Ishikawa (cell line): ENCODE data around the gene RIN3.

Experiments used
- EP300 ChIP-seq: IDR thresholded peaks from 2 replicates; pipeline ENCODE4 v1.6.1; 2012; ENCODE audit warnings: borderline replicate concordance
- FOXM1 ChIP-seq: IDR thresholded peaks from 2 replicates; pipeline ENCODE4 v1.6.1; 2012; ENCODE audit warnings: low read depth, borderline replicate concordance
- TF ChIP-seq, protein P1 (sequence below): IDR thresholded peaks from 2 replicates; pipeline ENCODE4 v1.6.1; 2012; ENCODE audit warnings: low read depth, mild to moderate bottlenecking

DNA sequence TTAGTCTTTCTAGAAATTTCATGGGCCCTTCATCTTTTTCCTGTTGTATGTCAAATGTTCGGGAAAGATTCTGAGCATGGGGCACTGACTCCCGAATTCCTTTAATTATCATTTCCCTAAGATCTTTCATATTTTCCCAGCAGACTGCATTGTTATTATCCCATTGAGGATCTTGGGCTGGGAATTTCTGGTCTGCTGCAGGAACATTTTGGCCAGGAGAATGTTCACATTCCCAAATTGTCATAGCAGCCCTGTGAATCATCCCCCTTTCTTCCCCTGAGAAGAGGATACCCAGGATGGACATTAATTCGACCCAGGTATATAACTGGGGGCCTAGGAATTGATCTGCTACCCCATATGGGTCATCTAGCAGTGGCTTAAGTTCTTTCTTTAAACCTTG lies 112.5 kb downstream of the RIN3 start:
- TF ChIP-seq FOXM1 (no peak), EP300 (no peak)
- TF ChIP-seq, protein P1, sequence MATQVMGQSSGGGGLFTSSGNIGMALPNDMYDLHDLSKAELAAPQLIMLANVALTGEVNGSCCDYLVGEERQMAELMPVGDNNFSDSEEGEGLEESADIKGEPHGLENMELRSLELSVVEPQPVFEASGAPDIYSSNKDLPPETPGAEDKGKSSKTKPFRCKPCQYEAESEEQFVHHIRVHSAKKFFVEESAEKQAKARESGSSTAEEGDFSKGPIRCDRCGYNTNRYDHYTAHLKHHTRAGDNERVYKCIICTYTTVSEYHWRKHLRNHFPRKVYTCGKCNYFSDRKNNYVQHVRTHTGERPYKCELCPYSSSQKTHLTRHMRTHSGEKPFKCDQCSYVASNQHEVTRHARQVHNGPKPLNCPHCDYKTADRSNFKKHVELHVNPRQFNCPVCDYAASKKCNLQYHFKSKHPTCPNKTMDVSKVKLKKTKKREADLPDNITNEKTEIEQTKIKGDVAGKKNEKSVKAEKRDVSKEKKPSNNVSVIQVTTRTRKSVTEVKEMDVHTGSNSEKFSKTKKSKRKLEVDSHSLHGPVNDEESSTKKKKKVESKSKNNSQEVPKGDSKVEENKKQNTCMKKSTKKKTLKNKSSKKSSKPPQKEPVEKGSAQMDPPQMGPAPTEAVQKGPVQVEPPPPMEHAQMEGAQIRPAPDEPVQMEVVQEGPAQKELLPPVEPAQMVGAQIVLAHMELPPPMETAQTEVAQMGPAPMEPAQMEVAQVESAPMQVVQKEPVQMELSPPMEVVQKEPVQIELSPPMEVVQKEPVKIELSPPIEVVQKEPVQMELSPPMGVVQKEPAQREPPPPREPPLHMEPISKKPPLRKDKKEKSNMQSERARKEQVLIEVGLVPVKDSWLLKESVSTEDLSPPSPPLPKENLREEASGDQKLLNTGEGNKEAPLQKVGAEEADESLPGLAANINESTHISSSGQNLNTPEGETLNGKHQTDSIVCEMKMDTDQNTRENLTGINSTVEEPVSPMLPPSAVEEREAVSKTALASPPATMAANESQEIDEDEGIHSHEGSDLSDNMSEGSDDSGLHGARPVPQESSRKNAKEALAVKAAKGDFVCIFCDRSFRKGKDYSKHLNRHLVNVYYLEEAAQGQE: no peak
